PC-3 (cell line): ENCODE measurements around the gene ARR3.

ENCODE experiments used
- CTCF ChIP-seq: fragments of 300-600 bp; sonication (generic); conservative IDR thresholded peaks from 2 replicates; pipeline ENCODE4 v1.5.1; 2017; ENCODE audit warnings: antibody characterized with exemption, low read depth, mild to moderate bottlenecking, low read length
- EZH2 ChIP-seq: fragments of 300-600 bp; sonication (generic); IDR thresholded peaks from one replicate; pipeline ENCODE4 v1.6.1; 2017; ENCODE audit warnings: antibody characterized with exemption, mild to moderate bottlenecking, low read length; ENCODE audit not compliant: unreplicated experiment

- TF ChIP-seq CTCF (no peak), EZH2 (no peak)
Observed at GRCh38 chrX:70226687-70227086, 41.4 kb upstream of the ARR3 start.
